Caco-2 (cell line): ENCODE data around the gene QPCT. TPM values are rescaled to one million over a fixed set of nuclear protein-coding genes. Genes with fewer than 3 reads are reported as not detected.

ENCODE experiments used
- BruUV-seq: library from RNA; stranded (reverse); fragments of 400-500 nt; replicated peaks from 2 replicates; lab custom pipeline; 2021; lab: Mats Ljungman, UMichigan
- CTCF ChIA-PET: fragments of 300-600 bp; sonication (Branson Sonifier 250); formaldehyde crosslinking; loops from one replicate; lab custom pipeline; 2022; ENCODE audit warnings: antibody characterized with exemption; lab: Charles Lee
- POLR2A ChIA-PET: fragments of 300-600 bp; sonication (Branson Sonifier 250); formaldehyde crosslinking; loops from one replicate; lab custom pipeline; 2022; ENCODE audit warnings: antibody characterized with exemption; lab: Charles Lee
- DNase-seq, 2 experiments: peaks; one replicate each; pipeline versions ENCODE4 v3.0.0 to v3.0.0-alpha.2; 2020 to 2022
- H3K27me3 ChIP-seq: replicated peaks from 2 replicates; pipeline ENCODE4 v1.6.0; 2011; ENCODE audit warnings: low read length; ENCODE audit not compliant: control insufficient read depth, insufficient read depth
- H3K36me3 ChIP-seq: 2 replicates; pipeline ENCODE4 v1.5.1; 2011; ENCODE audit warnings: low read length; ENCODE audit not compliant: control insufficient read depth, insufficient read depth
- H3K4me1 ChIP-seq: fragments of 250-450 bp; sonication (Bioruptor Pico); 2 replicates; pipeline ENCODE4 v1.5.1; 2020; ENCODE audit warnings: mild to moderate bottlenecking
- H3K4me3 ChIP-seq: 2 replicates; pipeline ENCODE4 v1.5.1; 2011; ENCODE audit warnings: low read depth, mild to moderate bottlenecking, control low read depth, low read length
- H3K9me3 ChIP-seq: fragments of 250-450 bp; sonication (Bioruptor Pico); 2 replicates; pipeline ENCODE4 v1.5.1; 2020; ENCODE audit warnings: mild to moderate bottlenecking, moderate library complexity
- H3K27ac Mint-ChIP-seq: one replicate; pipeline ENCODE4 v1.8.0; 2022; ENCODE audit warnings: mixed read lengths; ENCODE audit not compliant: unreplicated experiment
- H3K27me3 Mint-ChIP-seq: one replicate; pipeline ENCODE4 v1.8.0; 2022; ENCODE audit warnings: mixed read lengths; ENCODE audit not compliant: insufficient read depth, unreplicated experiment
- H3K36me3 Mint-ChIP-seq: one replicate; pipeline ENCODE4 v1.8.0; 2022; ENCODE audit warnings: mild to moderate bottlenecking, mixed read lengths; ENCODE audit not compliant: insufficient read depth, unreplicated experiment
- H3K4me1 Mint-ChIP-seq: one replicate; pipeline ENCODE4 v1.8.0; 2022; ENCODE audit warnings: low read depth, mixed read lengths; ENCODE audit not compliant: unreplicated experiment
- H3K4me3 Mint-ChIP-seq: one replicate; pipeline ENCODE4 v1.8.0; 2022; ENCODE audit warnings: mild to moderate bottlenecking, moderate library complexity, mixed read lengths; ENCODE audit not compliant: unreplicated experiment
- H3K9me3 Mint-ChIP-seq: one replicate; pipeline ENCODE4 v1.8.0; 2022; ENCODE audit warnings: mixed read lengths; ENCODE audit not compliant: unreplicated experiment
- CTCF ChIP-seq, 2 experiments: fragments of 200-600 bp in 1 of 2; IDR thresholded peaks; 1 replicate in 1 of 2; 2 replicates in 1 of 2; pipeline versions ENCODE4 v1.5.1 to v1.8.0; 2011 to 2022; ENCODE audit warnings: antibody characterized with exemption in 1 of 2, control low read depth in 1 of 2, inconsistent platforms in 1 of 2, low read depth in 1 of 2, low read length in 1 of 2, mild to moderate bottlenecking in 1 of 2, moderate library complexity in 1 of 2; ENCODE audit not compliant: insufficient read depth in 1 of 2, severe bottlenecking in 1 of 2, unreplicated experiment in 1 of 2
- intact Hi-C: fragments of 100-400 bp; cut with micrococcal nuclease; formaldehyde crosslinking; loops from one replicate; pipeline ENCODE4 v1.10.0; 2022; ENCODE audit not compliant: unreplicated experiment
- total RNA-seq: library from RNA; stranded (reverse); gene quantifications from 2 replicates; pipeline ENCODE4 v1.2.3, GENCODE V29; 2022

Gene QPCT
- total RNA-seq, 1 experiment from 2014 or later = 4.7 TPM

GRCh38 chr2:37301408-37301807, 43.0 kb upstream of the QPCT start:
- Histone ChIP-seq H3K4me3 (no peak overlapping the region), H3K36me3 (no peaks in the 10 kb centered on the region), H3K27me3 (no peaks in the 10 kb centered on the region), H3K4me1 (no peaks in the 10 kb centered on the region), H3K9me3 (no peaks in the 10 kb centered on the region)
- no peak for DNase-seq
- H3K27me3 Mint-ChIP-seq = no peaks in the 10 kb centered on the region
- peaks cover 9% of the 10 kb centered on the region for H3K36me3 Mint-ChIP-seq
- intact Hi-C loops = loop anchor here (2.0 kb wide), 1 partner anchor 75 kb away; no protein-coding TSS in a partner anchor
- no peak for TF ChIP-seq CTCF (IDR thresholded peaks at IDR 0.05; ENCODE audit: insufficient read depth in 1 of 2, low read depth in 1 of 2, low read length in 1 of 2, severe bottlenecking in 1 of 2, unreplicated experiment in 1 of 2)
- H3K4me1 Mint-ChIP-seq = no peaks in the 10 kb centered on the region
- POLR2A ChIA-PET = no interaction called here
- CTCF ChIA-PET = no interaction called here
- no peaks in the 10 kb centered on the region for H3K9me3 Mint-ChIP-seq
- no TSS peak for BruUV-seq
- H3K27ac Mint-ChIP-seq = no peak overlapping the region
- H3K4me3 Mint-ChIP-seq = no peak overlapping the region

GRCh38 chr2:37302701-37303252, 41.7 kb upstream of the QPCT start:
- H3K4me3 Mint-ChIP-seq = no peak overlapping the region
- no peaks in the 10 kb centered on the region for H3K9me3 Mint-ChIP-seq
- ChIA-PET POLR2A (no interaction called here), CTCF (no interaction called here)
- TF ChIP-seq CTCF (IDR thresholded peaks at IDR 0.05; ENCODE audit: insufficient read depth in 1 of 2, low read depth in 1 of 2, low read length in 1 of 2, severe bottlenecking in 1 of 2, unreplicated experiment in 1 of 2) = no peak
- intact Hi-C loops = no loop called here
- H3K4me3 ChIP-seq = no peak overlapping the region
- no TSS peak for BruUV-seq
- no peaks in the 10 kb centered on the region for H3K27me3 Mint-ChIP-seq
- no peaks in the 10 kb centered on the region for H3K36me3 ChIP-seq
- no peaks in the 10 kb centered on the region for H3K27me3 ChIP-seq
- H3K4me1 ChIP-seq = no peaks in the 10 kb centered on the region
- no peaks in the 10 kb centered on the region for H3K9me3 ChIP-seq
- H3K36me3 Mint-ChIP-seq = peaks cover 11% of the 10 kb centered on the region
- DNase-seq = no peak
- peaks cover 2% of the 10 kb centered on the region for H3K4me1 Mint-ChIP-seq
- H3K27ac Mint-ChIP-seq = no peak overlapping the region

- Mint-ChIP-seq H3K27ac (no peak overlapping the region), H3K36me3 (peaks cover 14% of the 10 kb centered on the region), H3K4me3 (no peak overlapping the region), H3K27me3 (no peaks in the 10 kb centered on the region), H3K9me3 (no peaks in the 10 kb centered on the region), H3K4me1 (peaks cover 14% of the 10 kb centered on the region)
- no peak overlapping the region for H3K4me3 ChIP-seq
- no peaks in the 10 kb centered on the region for H3K36me3 ChIP-seq
- CTCF ChIA-PET = no interaction called here
- DNase-seq = no peak
- no peak for TF ChIP-seq CTCF (IDR thresholded peaks at IDR 0.05; ENCODE audit: insufficient read depth in 1 of 2, low read depth in 1 of 2, low read length in 1 of 2, severe bottlenecking in 1 of 2, unreplicated experiment in 1 of 2)
- intact Hi-C loops = no loop called here
- POLR2A ChIA-PET = no interaction called here
- no TSS peak for BruUV-seq
- no peaks in the 10 kb centered on the region for H3K27me3 ChIP-seq
- H3K4me1 ChIP-seq = 0 out of 2 replicates have a peak, but pooled peaks cover 2% of the 10 kb centered on the region
- no peaks in the 10 kb centered on the region for H3K9me3 ChIP-seq
Observed at GRCh38 chr2:37306024-37306423, 38.4 kb upstream of the QPCT start.
